Stimulated activated naive CD8-positive, alpha-beta T cell treated with anti-CD3 and anti-CD28 coated beads, Interleukin-15, amount 100 ng/mL, for 72 hours (primary cell): ENCODE measurements around the gene MATN1.

Source experiments
- ATAC-seq: fragments of 150-1000 bp; cut with Tn5 transposase; 2 replicates; pipeline ENCODE4 v1.10.0; 2021; ENCODE audit warnings: mild to moderate bottlenecking, moderate library complexity
- DNase-seq, 2 donors: peaks; one replicate each; pipeline ENCODE4 v3.0.0; 2021 to 2022
- H3K27ac Mint-ChIP-seq, 2 donors: one replicate each; pipeline ENCODE4 v1.8.0; 2022; ENCODE audit warnings: mild to moderate bottlenecking in 2 of 2, mixed read lengths in 2 of 2, moderate library complexity in 2 of 2
- H3K27me3 Mint-ChIP-seq: one replicate; pipeline ENCODE4 v1.8.0; 2022; ENCODE audit warnings: mixed read lengths
- H3K4me1 Mint-ChIP-seq: one replicate; pipeline ENCODE4 v1.8.0; 2022; ENCODE audit warnings: mild to moderate bottlenecking, mixed read lengths
- H3K4me3 Mint-ChIP-seq, 2 donors: one replicate each; pipeline ENCODE4 v1.8.0; 2022; ENCODE audit warnings: mild to moderate bottlenecking in 2 of 2, mixed read lengths in 2 of 2, moderate library complexity in 1 of 2
- H3K9me3 Mint-ChIP-seq, 2 donors: one replicate each; pipeline ENCODE4 v1.8.0; 2022; ENCODE audit warnings: mixed read lengths in 2 of 2

Gene MATN1

GRCh38 chr1:30751830-30752650 lies 28.7 kb upstream of the MATN1 start:
- Mint-ChIP-seq H3K4me3 (peak overlapping the region; percentile 94 to 98), H3K9me3 (no peaks in the 10 kb centered on the region), H3K27ac (peak overlapping the region; percentile 61 to 80), H3K27me3 (no peaks in the 10 kb centered on the region), H3K4me1 (peaks cover 89% of the 10 kb centered on the region)
- no peak for ATAC-seq
- DNase-seq: no peak

- DNase-seq (no peak), ATAC-seq (no peak)
- Mint-ChIP-seq H3K27me3 (no peaks in the 10 kb centered on the region), H3K4me1 (peaks cover 99% of the 10 kb centered on the region), H3K9me3 (no peaks in the 10 kb centered on the region), H3K4me3 (peak overlapping the region; percentile 94 to 98), H3K27ac (peak overlapping the region; percentile 89 to 96)
These were observed 27.4 kb upstream of the MATN1 start for GRCh38 chr1:30750731-30751291.

GRCh38 chr1:30749691-30750583 lies 26.6 kb upstream of the MATN1 start:
- DNase-seq (peak; percentile 56 to 74), ATAC-seq (peak; percentile 55)
- Mint-ChIP-seq H3K4me1 (peaks cover 99% of the 10 kb centered on the region), H3K27ac (peak overlapping the region; percentile 96 to 99), H3K9me3 (no peaks in the 10 kb centered on the region), H3K27me3 (no peaks in the 10 kb centered on the region), H3K4me3 (peak overlapping the region; percentile 94 to 98)

GRCh38 chr1:30748699-30749401 lies 25.5 kb upstream of the MATN1 start:
- Mint-ChIP-seq H3K9me3 (no peaks in the 10 kb centered on the region), H3K27me3 (no peaks in the 10 kb centered on the region), H3K4me3 (peak overlapping the region; percentile 94 to 98), H3K4me1 (peaks cover 100% of the 10 kb centered on the region), H3K27ac (peak overlapping the region; percentile 96 to 99)
- peak; percentile 21 for ATAC-seq
- peak; percentile 45 to 54 for DNase-seq

GRCh38 chr1:30748098-30748698 lies 24.8 kb upstream of the MATN1 start:
- H3K27ac Mint-ChIP-seq: peak overlapping the region; percentile 96 to 99
- no peaks in the 10 kb centered on the region for H3K9me3 Mint-ChIP-seq
- H3K4me1 Mint-ChIP-seq: peaks cover 100% of the 10 kb centered on the region
- H3K4me3 Mint-ChIP-seq: peak overlapping the region; percentile 94 to 98
- DNase-seq (peak in 1 of 2 donors; percentile 67), ATAC-seq (peak; percentile 10)
- no peaks in the 10 kb centered on the region for H3K27me3 Mint-ChIP-seq

- Mint-ChIP-seq H3K4me3 (peak overlapping the region; percentile 94 to 98), H3K27ac (peak overlapping the region; percentile 96 to 99), H3K27me3 (no peaks in the 10 kb centered on the region), H3K4me1 (peaks cover 100% of the 10 kb centered on the region), H3K9me3 (no peaks in the 10 kb centered on the region)
- ATAC-seq: no peak
- DNase-seq: no peak
These were observed 23.9 kb upstream of the MATN1 start for GRCh38 chr1:30747033-30748008.

GRCh38 chr1:30746212-30747032 lies 23.0 kb upstream of the MATN1 start:
- peak overlapping the region; percentile 92 to 96 for H3K27ac Mint-ChIP-seq
- no peaks in the 10 kb centered on the region for H3K27me3 Mint-ChIP-seq
- H3K9me3 Mint-ChIP-seq: no peaks in the 10 kb centered on the region
- DNase-seq: peak in 1 of 2 donors; percentile 41
- ATAC-seq: peak; percentile 8
- H3K4me1 Mint-ChIP-seq: peaks cover 100% of the 10 kb centered on the region
- peak overlapping the region; percentile 94 to 98 for H3K4me3 Mint-ChIP-seq

- Mint-ChIP-seq H3K27me3 (no peaks in the 10 kb centered on the region), H3K4me1 (peaks cover 100% of the 10 kb centered on the region), H3K27ac (peak overlapping the region; percentile 92 to 96), H3K9me3 (no peaks in the 10 kb centered on the region), H3K4me3 (peak overlapping the region; percentile 94 to 98)
- DNase-seq: no peak
- ATAC-seq: no peak
These were observed 22.4 kb upstream of the MATN1 start for GRCh38 chr1:30745834-30746208.

GRCh38 chr1:30745156-30745833 lies 21.9 kb upstream of the MATN1 start:
- ATAC-seq (no peak), DNase-seq (no peak)
- Mint-ChIP-seq H3K9me3 (no peaks in the 10 kb centered on the region), H3K4me1 (peaks cover 100% of the 10 kb centered on the region), H3K4me3 (peak overlapping the region; percentile 94 to 98), H3K27me3 (no peaks in the 10 kb centered on the region), H3K27ac (peak overlapping the region; percentile 92 to 96)

- Mint-ChIP-seq H3K27me3 (no peaks in the 10 kb centered on the region), H3K9me3 (no peaks in the 10 kb centered on the region), H3K27ac (peak overlapping the region; percentile 82 to 87), H3K4me1 (peaks cover 100% of the 10 kb centered on the region), H3K4me3 (peak overlapping the region; percentile 74 to 98)
- ATAC-seq (peak; percentile 61), DNase-seq (peak; percentile 60 to 77)
These were observed 20.8 kb upstream of the MATN1 start for GRCh38 chr1:30744060-30744756.

GRCh38 chr1:30743584-30744059 lies 20.2 kb upstream of the MATN1 start:
- Mint-ChIP-seq H3K9me3 (no peaks in the 10 kb centered on the region), H3K4me3 (peak overlapping the region; percentile 74 to 98), H3K4me1 (peaks cover 100% of the 10 kb centered on the region)

GRCh38 chr1:30742963-30743559 lies 19.7 kb upstream of the MATN1 start:
- peak overlapping the region; percentile 82 to 87 for H3K27ac Mint-ChIP-seq
- H3K27me3 Mint-ChIP-seq: no peaks in the 10 kb centered on the region

More at GRCh38 chr1:30743584-30744059, 20.2 kb upstream of the MATN1 start:
- no peaks in the 10 kb centered on the region for H3K27me3 Mint-ChIP-seq
- peak; percentile 84 for ATAC-seq
- H3K27ac Mint-ChIP-seq: peak overlapping the region; percentile 82 to 87
- DNase-seq: peak; percentile 62 to 78

More at GRCh38 chr1:30742963-30743559, 19.7 kb upstream of the MATN1 start:
- Mint-ChIP-seq H3K4me3 (peak overlapping the region; percentile 74 to 98), H3K9me3 (no peaks in the 10 kb centered on the region), H3K4me1 (peaks cover 100% of the 10 kb centered on the region)
- ATAC-seq (no peak), DNase-seq (no peak)
